ENCODE results near the gene SFTA2. TPM values are rescaled to one million over a fixed set of nuclear protein-coding genes. Genes with fewer than 3 reads are reported as not detected.
"Not testable (repeated sequence)": the region's sequence is repeated elsewhere in the genome, so short reads cannot be mapped to it uniquely, and the experiment has no call there.

The SFTA2 gene
- 1 to 10 TPM in 2 of 3 donors, under 1 TPM in 1; 0.80 to 1.3 (median 1.2) TPM for polyA plus RNA-seq (ENCODE audit: insufficient read length in 3 of 3)
- long read RNA-seq, donor 1, partial matches to known transcripts: 0 of 1 reads
- long read RNA-seq, donor 1, other reads (novel, unspliced or antisense): 0 of 1 reads
- long read RNA-seq, donor 2, partial matches to known transcripts: 0 of 1 reads
- long read RNA-seq, donor 2, other reads (novel, unspliced or antisense): 0 of 1 reads
- long read RNA-seq, donor 3: 0 reads
- long read RNA-seq, donor 4: 0 reads
- long read RNA-seq, donor 5: 0 reads
- long read RNA-seq, donor 6: 0 reads
- long read RNA-seq, donor 7, partial matches to known transcripts: 0 of 2 reads
- long read RNA-seq, donor 7, other reads (novel, unspliced or antisense): 0 of 2 reads
- long read RNA-seq, donor 8: 0 reads
- long read RNA-seq, donor 9: 0 reads
- long read RNA-seq, donor 10: 0 reads
- long read RNA-seq, donor 11: 0 reads
- long read RNA-seq, donor 12, partial matches to known transcripts: 0 of 1 reads
- long read RNA-seq, donor 12, other reads (novel, unspliced or antisense): 0 of 1 reads
- long read RNA-seq, donor 13: 0 reads
- long read RNA-seq, donor 14: 0 reads
- long read RNA-seq, donor 15: 0 reads
- long read RNA-seq, donor 16: 0 reads

GRCh38 chr6:30931969-30932645 is at the start of gene SFTA2:
Gene SFTA2, minus strand, starts transcription at chr6:30932170. Its CDS starts 74 bp downstream, at chr6:30932096.
- DNase-seq (ENCODE audit: extremely low read depth in 1 of 11, low read depth in 9 of 11, low spot score in 4 of 11): no peak

GRCh38 chr6:30979690-30980089 is 47.7 kb upstream of the SFTA2 start:
- no peak for DNase-seq (ENCODE audit: extremely low read depth in 1 of 11, low read depth in 9 of 11, low spot score in 4 of 11)

- DNase-seq (ENCODE audit: extremely low read depth in 1 of 11, low read depth in 9 of 11, low spot score in 4 of 11): no peak
Observed at GRCh38 chr6:30979141-30979540, 47.2 kb upstream of the SFTA2 start.

- no peak for DNase-seq (ENCODE audit: extremely low read depth in 1 of 11, low read depth in 9 of 11, low spot score in 4 of 11)
Observed at GRCh38 chr6:30974490-30975252, 42.7 kb upstream of the SFTA2 start.

- DNase-seq (ENCODE audit: extremely low read depth in 1 of 11, low read depth in 9 of 11, low spot score in 4 of 11): no peak
Observed at GRCh38 chr6:30972816-30973215, 40.8 kb upstream of the SFTA2 start.

- DNase-seq (ENCODE audit: extremely low read depth in 1 of 11, low read depth in 9 of 11, low spot score in 4 of 11): no peak
Observed at GRCh38 chr6:30970946-30971345, 39.0 kb upstream of the SFTA2 start.

GRCh38 chr6:30969171-30969570 is 37.2 kb upstream of the SFTA2 start:
- DNase-seq (ENCODE audit: extremely low read depth in 1 of 11, low read depth in 9 of 11, low spot score in 4 of 11): not testable (repeated sequence)

- no peak for DNase-seq (ENCODE audit: extremely low read depth in 1 of 11, low read depth in 9 of 11, low spot score in 4 of 11)
Observed at GRCh38 chr6:30966154-30966553, 34.2 kb upstream of the SFTA2 start.

GRCh38 chr6:30965140-30965601 is 33.2 kb upstream of the SFTA2 start:
- no peak for DNase-seq (ENCODE audit: extremely low read depth in 1 of 11, low read depth in 9 of 11, low spot score in 4 of 11)

- DNase-seq (ENCODE audit: extremely low read depth in 1 of 11, low read depth in 9 of 11, low spot score in 4 of 11): no peak
Observed at GRCh38 chr6:30964075-30964474, 32.1 kb upstream of the SFTA2 start.

- DNase-seq (ENCODE audit: extremely low read depth in 1 of 11, low read depth in 9 of 11, low spot score in 4 of 11): no peak
Observed at GRCh38 chr6:30963641-30964040, 31.7 kb upstream of the SFTA2 start.

- no peak for DNase-seq (ENCODE audit: extremely low read depth in 1 of 11, low read depth in 9 of 11, low spot score in 4 of 11)
Observed at GRCh38 chr6:30962716-30963115, 30.7 kb upstream of the SFTA2 start.

GRCh38 chr6:30960907-30961673 is 29.1 kb upstream of the SFTA2 start:
- no peak for DNase-seq (ENCODE audit: extremely low read depth in 1 of 11, low read depth in 9 of 11, low spot score in 4 of 11)

GRCh38 chr6:30957716-30958115 is 25.7 kb upstream of the SFTA2 start:
- DNase-seq (ENCODE audit: extremely low read depth in 1 of 11, low read depth in 9 of 11, low spot score in 4 of 11): no peak

- DNase-seq (ENCODE audit: extremely low read depth in 1 of 11, low read depth in 9 of 11, low spot score in 4 of 11): peak in 9 of 11 donors; percentile 27 to 61 (median 45)
Observed at GRCh38 chr6:30955367-30956042, 23.5 kb upstream of the SFTA2 start.

- DNase-seq (ENCODE audit: extremely low read depth in 1 of 11, low read depth in 9 of 11, low spot score in 4 of 11): no peak
Observed at GRCh38 chr6:30954631-30955366, 22.8 kb upstream of the SFTA2 start.

- DNase-seq (ENCODE audit: extremely low read depth in 1 of 11, low read depth in 9 of 11, low spot score in 4 of 11): no peak
Observed at GRCh38 chr6:30951907-30952469, 20.0 kb upstream of the SFTA2 start.
